Right renal pelvis (tissue), 4 donors: ENCODE data around the gene ABHD16B. TPM values are rescaled to one million over a fixed set of nuclear protein-coding genes. Genes with fewer than 3 reads are reported as not detected.
"Not testable (repeated sequence)": the region's sequence is repeated elsewhere in the genome, so short reads cannot be mapped to it uniquely, and the experiment has no call there.

Experiments
- DNase-seq, 4 donors: peaks; one replicate each; pipeline ENCODE4 v3.0.0-alpha.2; 2013; ENCODE audit warnings: low read depth in 4 of 4, low spot score in 3 of 4, missing footprints in 1 of 4
- polyA plus RNA-seq, 4 donors: library from polyadenylated mRNA; unstranded; fragments of 120-200 nt; gene quantifications; one replicate each; pipeline ENCODE4 v1.2.1, GENCODE V29; 2013; ENCODE audit not compliant: insufficient read length in 4 of 4

ABHD16B gene
- polyA plus RNA-seq, 4 donors: not detected

GRCh38 chr20:63854069-63854765 is 7.1 kb upstream of the ABHD16B start:
- DNase-seq: no peak

GRCh38 chr20:63854766-63855362 is 6.4 kb upstream of the ABHD16B start:
- DNase-seq: no peak

GRCh38 chr20:63855363-63856097 is 5.8 kb upstream of the ABHD16B start:
- DNase-seq: no peak

GRCh38 chr20:63856098-63856511 is 5.2 kb upstream of the ABHD16B start:
- no peak for DNase-seq

GRCh38 chr20:63857764-63858392 is 3.4 kb upstream of the ABHD16B start:
- DNase-seq: peak in 1 of 4 donors; percentile 61

GRCh38 chr20:63858393-63859165 is 2.7 kb upstream of the ABHD16B start:
- DNase-seq: peak; percentile 69 to 77 (median 74)

GRCh38 chr20:63859166-63859699 is 2.1 kb upstream of the ABHD16B start:
- no peak for DNase-seq

GRCh38 chr20:63860325-63861051 is 810 bp upstream of the ABHD16B start:
- DNase-seq: no peak

- DNase-seq: no peak
Measured at GRCh38 chr20:63861981-63862901, 943 bp downstream of the ABHD16B start.

- DNase-seq: no peak
Measured at GRCh38 chr20:63863021-63863797, 1.9 kb downstream of the ABHD16B start.

- DNase-seq: peak in 2 of 4 donors; percentile 65 to 66
Measured at GRCh38 chr20:63863798-63864544, 2.7 kb downstream of the ABHD16B start.

- DNase-seq: no peak
Measured at GRCh38 chr20:63864545-63864977, 3.3 kb downstream of the ABHD16B start.

- peak; percentile 89 to 99 (median 97) for DNase-seq
Measured at GRCh38 chr20:63864978-63865640, 3.8 kb downstream of the ABHD16B start, which contains the start of gene TPD52L2. TSS of gene TPD52L2 (plus strand) at chr20:63865270. CDS start at chr20:63865366, 96 bp downstream.

- DNase-seq: not testable (repeated sequence)
Measured at GRCh38 chr20:63867042-63867441, 5.7 kb downstream of the ABHD16B start.

- no peak for DNase-seq
Measured at GRCh38 chr20:63868264-63868663, 7.0 kb downstream of the ABHD16B start.

- DNase-seq: no peak
Measured at GRCh38 chr20:63873477-63873971, 12.2 kb downstream of the ABHD16B start.
